IMR-90 (cell line): ENCODE data around the gene KRT7.

Experiments used
- BHLHE40 ChIP-seq: fragments of 150-350 bp; IDR thresholded peaks from 2 replicates; pipeline ENCODE4 v1.6.1; 2016; ENCODE audit warnings: mild to moderate bottlenecking, low read depth, low read length
- CEBPB ChIP-seq: IDR thresholded peaks from 2 replicates; pipeline ENCODE4 v1.6.1; 2012; ENCODE audit warnings: low read depth, low read length, improper control_type of control experiment
- CHD1 ChIP-seq: IDR thresholded peaks from 2 replicates; pipeline ENCODE4 v1.6.1; 2012; ENCODE audit warnings: low read depth, low read length, improper control_type of control experiment
- FOS ChIP-seq: fragments of 150-350 bp; IDR thresholded peaks from 2 replicates; pipeline ENCODE4 v1.6.1; 2016; ENCODE audit warnings: low read depth, low read length
- MAFK ChIP-seq: IDR thresholded peaks from 2 replicates; pipeline ENCODE4 v1.6.1; 2012; ENCODE audit warnings: low read depth, low read length, improper control_type of control experiment
- MXI1 ChIP-seq: IDR thresholded peaks from 2 replicates; pipeline ENCODE4 v1.6.1; 2012; ENCODE audit warnings: low read depth, mild to moderate bottlenecking, low read length, moderate library complexity, borderline replicate concordance
- POLR2A ChIP-seq: IDR thresholded peaks from 2 replicates; pipeline ENCODE4 v1.6.1; 2012; ENCODE audit warnings: mild to moderate bottlenecking, low read depth, low read length
- RAD21 ChIP-seq: IDR thresholded peaks from 2 replicates; pipeline ENCODE4 v1.6.1; 2012; ENCODE audit warnings: low read length, improper control_type of control experiment
- RFX5 ChIP-seq: IDR thresholded peaks from 2 replicates; pipeline ENCODE4 v1.8.0; 2012; ENCODE audit warnings: low read depth, mild to moderate bottlenecking, low read length, moderate library complexity
- SMC3 ChIP-seq: fragments of 150-350 bp; IDR thresholded peaks from 2 replicates; pipeline ENCODE4 v1.6.1; 2016; ENCODE audit warnings: low read depth, mild to moderate bottlenecking, antibody characterized with exemption, low read length, moderate library complexity
- TF ChIP-seq, protein P1 (sequence below): conservative IDR thresholded peaks from 2 replicates; pipeline ENCODE4 v1.5.1; 2012; ENCODE audit warnings: mild to moderate bottlenecking, low read depth, low read length, improper control_type of control experiment
- TF ChIP-seq, protein P2 (sequence below): fragments of 150-350 bp; IDR thresholded peaks from 2 replicates; pipeline ENCODE4 v1.6.1; 2016; ENCODE audit warnings: low read depth, mild to moderate bottlenecking, low read length, moderate library complexity, borderline replicate concordance

DNA sequence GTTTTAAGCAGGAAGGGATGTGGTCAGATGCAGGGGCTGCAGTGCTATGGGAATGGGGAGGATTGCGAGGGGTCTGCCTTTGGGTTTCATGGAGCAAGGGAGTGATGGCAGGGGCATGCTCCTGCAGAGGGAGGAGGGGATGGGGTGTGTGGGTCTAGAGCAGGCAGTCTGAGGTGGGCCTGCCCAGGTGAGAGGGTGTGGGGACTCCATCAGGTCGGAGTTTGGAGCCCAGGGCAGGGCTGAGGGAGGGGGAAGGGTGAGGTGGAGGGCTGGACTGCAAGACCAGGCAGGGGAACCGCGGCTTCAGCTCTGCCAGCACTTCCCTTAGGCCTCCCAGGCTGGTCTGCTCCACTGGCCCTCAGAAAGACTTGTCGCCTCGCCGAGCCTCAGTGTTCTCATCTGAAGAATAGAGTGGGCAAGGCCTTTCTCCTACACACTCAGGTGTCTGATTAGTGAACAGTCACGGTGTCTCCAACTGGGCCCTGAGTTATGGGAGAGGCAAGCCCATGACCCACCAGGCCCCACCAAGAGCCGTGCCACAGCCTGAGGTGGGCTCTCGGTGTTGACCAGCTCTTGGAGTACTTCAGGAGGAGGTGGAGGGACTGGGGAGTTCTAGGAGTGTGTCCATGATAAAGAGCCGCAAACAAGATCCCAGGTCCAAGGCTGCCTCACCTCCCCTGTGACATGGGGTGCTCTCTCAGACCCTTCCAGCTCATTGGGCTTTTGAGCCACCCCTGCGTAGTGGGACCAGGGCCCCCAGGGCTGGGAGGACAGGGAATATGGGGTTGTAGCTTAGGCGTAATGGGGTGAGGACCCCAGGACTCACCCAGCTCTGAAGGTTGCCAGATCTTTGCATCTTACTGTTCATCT, 21.1 kb upstream of the KRT7 start:
- TF ChIP-seq, protein P1, sequence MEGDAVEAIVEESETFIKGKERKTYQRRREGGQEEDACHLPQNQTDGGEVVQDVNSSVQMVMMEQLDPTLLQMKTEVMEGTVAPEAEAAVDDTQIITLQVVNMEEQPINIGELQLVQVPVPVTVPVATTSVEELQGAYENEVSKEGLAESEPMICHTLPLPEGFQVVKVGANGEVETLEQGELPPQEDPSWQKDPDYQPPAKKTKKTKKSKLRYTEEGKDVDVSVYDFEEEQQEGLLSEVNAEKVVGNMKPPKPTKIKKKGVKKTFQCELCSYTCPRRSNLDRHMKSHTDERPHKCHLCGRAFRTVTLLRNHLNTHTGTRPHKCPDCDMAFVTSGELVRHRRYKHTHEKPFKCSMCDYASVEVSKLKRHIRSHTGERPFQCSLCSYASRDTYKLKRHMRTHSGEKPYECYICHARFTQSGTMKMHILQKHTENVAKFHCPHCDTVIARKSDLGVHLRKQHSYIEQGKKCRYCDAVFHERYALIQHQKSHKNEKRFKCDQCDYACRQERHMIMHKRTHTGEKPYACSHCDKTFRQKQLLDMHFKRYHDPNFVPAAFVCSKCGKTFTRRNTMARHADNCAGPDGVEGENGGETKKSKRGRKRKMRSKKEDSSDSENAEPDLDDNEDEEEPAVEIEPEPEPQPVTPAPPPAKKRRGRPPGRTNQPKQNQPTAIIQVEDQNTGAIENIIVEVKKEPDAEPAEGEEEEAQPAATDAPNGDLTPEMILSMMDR, result no peak
- TF ChIP-seq CEBPB, result no peak
- no peak for TF ChIP-seq POLR2A
- no peak for TF ChIP-seq RAD21
- no peak for TF ChIP-seq RFX5
- TF ChIP-seq CHD1, result no peak
- no peak for TF ChIP-seq MAFK
- TF ChIP-seq BHLHE40, result no peak
- TF ChIP-seq MXI1, result no peak
- TF ChIP-seq, protein P2, sequence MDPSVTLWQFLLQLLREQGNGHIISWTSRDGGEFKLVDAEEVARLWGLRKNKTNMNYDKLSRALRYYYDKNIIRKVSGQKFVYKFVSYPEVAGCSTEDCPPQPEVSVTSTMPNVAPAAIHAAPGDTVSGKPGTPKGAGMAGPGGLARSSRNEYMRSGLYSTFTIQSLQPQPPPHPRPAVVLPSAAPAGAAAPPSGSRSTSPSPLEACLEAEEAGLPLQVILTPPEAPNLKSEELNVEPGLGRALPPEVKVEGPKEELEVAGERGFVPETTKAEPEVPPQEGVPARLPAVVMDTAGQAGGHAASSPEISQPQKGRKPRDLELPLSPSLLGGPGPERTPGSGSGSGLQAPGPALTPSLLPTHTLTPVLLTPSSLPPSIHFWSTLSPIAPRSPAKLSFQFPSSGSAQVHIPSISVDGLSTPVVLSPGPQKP, result no peak
- TF ChIP-seq FOS, result no peak
- TF ChIP-seq SMC3, result no peak
